ENCODE results near the gene CES2.
A peak's percentile ranks its signal among the peaks of the same experiment; 100 is the strongest.
"Not testable (repeated sequence)": the region's sequence is repeated elsewhere in the genome, so short reads cannot be mapped to it uniquely, and the experiment has no call there.

CES2 gene

GRCh38 chr16:66932076-66932475 lies 3.2 kb upstream of the CES2 start:
- Histone ChIP-seq H2AFZ (ENCODE audit: low read depth, low read length) (no peak overlapping the region), H3K4me3 (ENCODE audit: low read depth in 1 of 2, low read length in 2 of 2) (no peak overlapping the region), H3K27ac (ENCODE audit: low read length) (no peak overlapping the region), H3K9ac (ENCODE audit: low read depth, low read length) (peak overlapping the region; percentile 98; the same call in 1 of the 2 replicates), H3K27me3 (ENCODE audit: insufficient read depth, low read length, poor library complexity) (no peaks in the 10 kb centered on the region), H3K9me3 (ENCODE audit: insufficient read depth, low read length, severe bottlenecking) (no peaks in the 10 kb centered on the region), H3K79me2 (ENCODE audit: insufficient read depth, low read length) (peaks cover 43% of the 10 kb centered on the region), H4K20me1 (ENCODE audit: insufficient read depth, low read length) (peaks cover 13% of the 10 kb centered on the region), H3K36me3 (ENCODE audit: insufficient read depth, low read length) (peaks cover 12% of the 10 kb centered on the region), H3K4me1 (ENCODE audit: insufficient read depth, low read length) (peaks cover 38% of the 10 kb centered on the region), H3K4me2 (ENCODE audit: insufficient read depth, low read length) (peak overlapping the region; percentile 97)
- TF ChIP-seq CTCF (IDR thresholded peaks at IDR 0.05; ENCODE audit: borderline replicate concordance, extremely low read depth, low read length, poor library complexity, severe bottlenecking) (no peak), EZH2 (IDR thresholded peaks at IDR 0.05; ENCODE audit: borderline replicate concordance, low read depth, low read length, severe bottlenecking) (no peak)
- ATAC-seq (ENCODE audit: insufficient read depth, low read depth) (no peak), DNase-seq (no peak)

GRCh38 chr16:66933776-66934137 lies 1.6 kb upstream of the CES2 start:
- ATAC-seq (ENCODE audit: insufficient read depth, low read depth), result no peak
- Histone ChIP-seq H3K4me2 (ENCODE audit: insufficient read depth, low read length) (peak overlapping the region; percentile 97), H3K9me3 (ENCODE audit: insufficient read depth, low read length, severe bottlenecking) (no peaks in the 10 kb centered on the region), H3K79me2 (ENCODE audit: insufficient read depth, low read length) (peaks cover 49% of the 10 kb centered on the region), H3K9ac (ENCODE audit: low read depth, low read length) (peak overlapping the region; percentile 98), H3K36me3 (ENCODE audit: insufficient read depth, low read length) (peaks cover 24% of the 10 kb centered on the region), H3K4me3 (ENCODE audit: low read depth in 1 of 2, low read length in 2 of 2) (peak overlapping the region; percentile 96 to 97), H2AFZ (ENCODE audit: low read depth, low read length) (peak overlapping the region; percentile 96), H3K27me3 (ENCODE audit: insufficient read depth, low read length, poor library complexity) (no peaks in the 10 kb centered on the region), H3K4me1 (ENCODE audit: insufficient read depth, low read length) (peaks cover 38% of the 10 kb centered on the region), H4K20me1 (ENCODE audit: insufficient read depth, low read length) (peaks cover 13% of the 10 kb centered on the region), H3K27ac (ENCODE audit: low read length) (peak overlapping the region; percentile 90)
- no peak for DNase-seq
- TF ChIP-seq CTCF (IDR thresholded peaks at IDR 0.05; ENCODE audit: borderline replicate concordance, extremely low read depth, low read length, poor library complexity, severe bottlenecking) (no peak), EZH2 (IDR thresholded peaks at IDR 0.05; ENCODE audit: borderline replicate concordance, low read depth, low read length, severe bottlenecking) (no peak)

- TF ChIP-seq CTCF (IDR thresholded peaks at IDR 0.05; ENCODE audit: borderline replicate concordance, extremely low read depth, low read length, poor library complexity, severe bottlenecking), result peak; percentile 5
- TF ChIP-seq EZH2 (IDR thresholded peaks at IDR 0.05; ENCODE audit: borderline replicate concordance, low read depth, low read length, severe bottlenecking), result no peak
These were observed 1.0 kb upstream of the CES2 start, which contains the start of gene CIAO2B for GRCh38 chr16:66934138-66934838. Gene CIAO2B, minus strand, starts transcription at chr16:66934402. Its CDS starts 38 bp downstream, at chr16:66934364.

GRCh38 chr16:66934839-66935313 lies 440 bp upstream of the CES2 start:
- Histone ChIP-seq H3K79me2 (ENCODE audit: insufficient read depth, low read length) (peaks cover 49% of the 10 kb centered on the region), H3K4me3 (ENCODE audit: low read depth in 1 of 2, low read length in 2 of 2) (peak overlapping the region; percentile 96 to 97), H2AFZ (ENCODE audit: low read depth, low read length) (peak overlapping the region; percentile 96), H3K27ac (ENCODE audit: low read length) (peak overlapping the region; percentile 90), H3K36me3 (ENCODE audit: insufficient read depth, low read length) (peaks cover 34% of the 10 kb centered on the region), H4K20me1 (ENCODE audit: insufficient read depth, low read length) (peaks cover 13% of the 10 kb centered on the region), H3K4me2 (ENCODE audit: insufficient read depth, low read length) (peak overlapping the region; percentile 97), H3K9ac (ENCODE audit: low read depth, low read length) (peak overlapping the region; percentile 98), H3K4me1 (ENCODE audit: insufficient read depth, low read length) (peaks cover 38% of the 10 kb centered on the region)
- peak; percentile 9; the same call in 2 of the 3 replicates for ATAC-seq (ENCODE audit: insufficient read depth, low read depth)
- not testable (repeated sequence) for DNase-seq; H3K9me3 ChIP-seq (ENCODE audit: insufficient read depth, low read length, severe bottlenecking); H3K27me3 ChIP-seq (ENCODE audit: insufficient read depth, low read length, poor library complexity)

More at GRCh38 chr16:66934138-66934838, 1.0 kb upstream of the CES2 start, which contains the start of gene CIAO2B:
- H4K20me1 ChIP-seq (ENCODE audit: insufficient read depth, low read length), result peaks cover 13% of the 10 kb centered on the region
- peak within 1 kb of the TSS; percentile 97 for H3K4me2 ChIP-seq (ENCODE audit: insufficient read depth, low read length)
- H3K4me1 ChIP-seq (ENCODE audit: insufficient read depth, low read length), result peaks cover 38% of the 10 kb centered on the region
- H3K36me3 ChIP-seq (ENCODE audit: insufficient read depth, low read length), result peaks cover 30% of the 10 kb centered on the region
- DNase-seq, result peak; percentile 89
- no peaks in the 10 kb centered on the region for H3K27me3 ChIP-seq (ENCODE audit: insufficient read depth, low read length, poor library complexity)
- H3K27ac ChIP-seq (ENCODE audit: low read length), result peak within 1 kb of the TSS; percentile 90
- H3K9ac ChIP-seq (ENCODE audit: low read depth, low read length), result peak within 1 kb of the TSS; percentile 98
- peak within 1 kb of the TSS; percentile 96 for H2AFZ ChIP-seq (ENCODE audit: low read depth, low read length)
- H3K4me3 ChIP-seq (ENCODE audit: low read depth in 1 of 2, low read length in 2 of 2), result peak within 1 kb of the TSS; percentile 96 to 97
- peaks cover 49% of the 10 kb centered on the region for H3K79me2 ChIP-seq (ENCODE audit: insufficient read depth, low read length)
- peak; percentile 88 for ATAC-seq (ENCODE audit: insufficient read depth, low read depth)
- H3K9me3 ChIP-seq (ENCODE audit: insufficient read depth, low read length, severe bottlenecking), result no peaks in the 10 kb centered on the region
